ENCODE data around the gene NAA15. TPM values are rescaled to one million over a fixed set of nuclear protein-coding genes. Genes with fewer than 3 reads are reported as not detected.

Gene NAA15
- total RNA-seq, 1 donor from 2014 or later = 86.7 TPM

DNA sequence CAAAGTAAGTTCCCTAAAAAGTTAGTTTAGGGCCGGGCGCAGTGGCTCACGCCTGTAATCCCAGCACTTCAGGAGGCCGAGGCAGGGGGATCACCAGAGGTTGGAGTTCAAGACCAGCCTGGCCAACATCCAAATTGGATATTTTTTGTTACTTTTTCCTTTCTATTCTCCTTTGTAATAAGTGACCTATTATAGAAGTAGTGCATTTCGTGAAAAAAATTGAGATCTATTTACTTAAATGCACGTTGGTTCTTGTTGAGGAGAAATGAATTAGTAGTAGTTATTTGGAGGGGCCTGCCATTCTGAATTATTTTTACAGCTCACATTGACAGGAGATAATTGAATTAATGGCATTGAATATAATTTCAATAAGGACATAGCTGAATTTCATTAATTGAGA, 23.3 kb downstream of the NAA15 start:
- DNase-seq (ENCODE audit: low spot score) = no peak
- no peak overlapping the region for H3K4me3 Mint-ChIP-seq (ENCODE audit: low read depth)
- intact Hi-C loops (cut with micrococcal nuclease) = no loop called here

DNA sequence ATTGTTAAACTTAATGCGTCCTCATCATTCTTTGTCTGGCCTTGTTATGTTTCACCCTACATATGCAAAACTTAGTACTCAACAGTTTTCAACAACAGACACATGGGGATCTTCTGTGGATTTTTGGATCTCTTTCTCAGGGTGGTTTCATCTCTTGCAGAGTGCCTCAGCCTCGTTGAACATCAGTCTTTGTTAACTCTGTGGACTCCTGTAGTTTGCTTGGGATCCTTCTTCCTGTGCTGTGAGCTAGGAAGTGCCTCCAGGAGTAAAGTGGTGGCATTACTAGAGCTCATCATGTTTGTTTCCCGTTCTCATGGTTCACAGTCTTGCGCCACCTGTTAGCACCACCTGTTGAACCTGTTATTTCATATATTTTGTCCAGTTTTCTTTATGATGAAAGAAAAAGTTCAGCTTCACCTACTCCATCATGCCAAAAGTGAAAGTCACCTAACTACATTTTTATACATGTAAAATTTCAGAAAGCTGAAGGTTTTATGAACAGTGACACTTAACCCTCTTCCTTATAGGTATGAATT, 28.4 kb downstream of the NAA15 start:
- Mint-ChIP-seq H3K27me3 (ENCODE audit: low read depth) (no peaks in the 10 kb centered on the region), H3K27ac (no peak overlapping the region), H3K4me3 (ENCODE audit: low read depth) (no peak overlapping the region), H3K4me1 (ENCODE audit: low read depth) (peaks cover 32% of the 10 kb centered on the region), H3K36me3 (ENCODE audit: low read depth) (peaks cover 49% of the 10 kb centered on the region), H3K9me3 (peaks cover 6% of the 10 kb centered on the region)
- intact Hi-C loops (cut with micrococcal nuclease) = loop anchor here (5.0 kb wide), 1 partner anchor 32 kb away; no protein-coding TSS in a partner anchor
- no peak for DNase-seq (ENCODE audit: low spot score)

More for the DNA sequence above, 23.3 kb downstream of the NAA15 start:
- Mint-ChIP-seq H3K27ac (no peak overlapping the region), H3K4me1 (ENCODE audit: low read depth) (peaks cover 31% of the 10 kb centered on the region), H3K9me3 (peaks cover 18% of the 10 kb centered on the region), H3K36me3 (ENCODE audit: low read depth) (peaks cover 56% of the 10 kb centered on the region), H3K27me3 (ENCODE audit: low read depth) (no peaks in the 10 kb centered on the region)

DNA sequence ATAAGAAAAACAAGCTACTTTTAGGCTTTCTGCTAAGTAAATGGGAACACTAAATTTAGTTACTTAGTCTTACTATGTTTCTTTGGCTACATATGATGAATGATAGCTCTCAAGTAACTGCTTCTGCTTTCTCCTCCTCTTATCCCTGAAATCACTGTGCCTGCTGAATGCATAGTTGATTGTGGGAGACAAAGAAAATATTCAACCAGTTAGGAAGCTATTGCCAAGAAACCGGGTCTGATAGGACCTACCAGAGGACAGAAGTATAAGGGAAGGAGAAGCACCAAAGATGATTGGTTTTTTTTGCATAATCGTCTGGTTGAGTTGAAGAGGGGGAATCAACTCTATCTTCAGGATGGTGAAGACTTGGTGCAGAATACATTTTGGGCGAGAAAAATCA, 29.0 kb downstream of the NAA15 start:
- Mint-ChIP-seq H3K27ac (no peak overlapping the region), H3K9me3 (peaks cover 6% of the 10 kb centered on the region), H3K4me1 (ENCODE audit: low read depth) (peaks cover 32% of the 10 kb centered on the region), H3K4me3 (ENCODE audit: low read depth) (no peak overlapping the region), H3K27me3 (ENCODE audit: low read depth) (no peaks in the 10 kb centered on the region), H3K36me3 (ENCODE audit: low read depth) (peaks cover 49% of the 10 kb centered on the region)
- no peak for DNase-seq (ENCODE audit: low spot score)
- intact Hi-C loops (cut with micrococcal nuclease) = loop anchor here (5.0 kb wide), 1 partner anchor 33 kb away; no protein-coding TSS in a partner anchor

DNA sequence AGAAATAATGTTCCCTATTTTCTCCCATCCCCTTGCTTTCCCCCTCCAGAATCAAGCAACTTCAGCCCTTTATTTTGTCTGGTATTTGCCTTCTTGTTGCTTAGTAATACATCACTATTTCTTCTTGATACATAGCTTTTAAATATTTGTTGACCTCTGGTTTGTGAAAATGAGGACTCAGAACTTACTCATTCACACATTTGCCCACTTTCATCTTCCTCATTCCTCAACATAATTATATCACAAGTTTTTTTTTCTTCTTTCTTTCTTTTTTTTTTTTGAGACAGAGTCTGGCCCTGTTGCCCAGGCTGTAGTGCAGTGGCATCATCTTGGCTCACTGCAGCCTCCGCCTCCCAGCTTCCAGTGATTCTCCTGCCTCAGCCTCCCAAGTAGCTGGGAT, 29.9 kb downstream of the NAA15 start:
- Mint-ChIP-seq H3K36me3 (ENCODE audit: low read depth) (peaks cover 53% of the 10 kb centered on the region), H3K27ac (peak overlapping the region; percentile 64), H3K4me1 (ENCODE audit: low read depth) (peaks cover 31% of the 10 kb centered on the region), H3K27me3 (ENCODE audit: low read depth) (no peaks in the 10 kb centered on the region), H3K9me3 (peaks cover 6% of the 10 kb centered on the region), H3K4me3 (ENCODE audit: low read depth) (no peak overlapping the region)
- intact Hi-C loops (cut with micrococcal nuclease) = loop anchor here (5.0 kb wide), 1 partner anchor 34 kb away; no protein-coding TSS in a partner anchor
- no peak for DNase-seq (ENCODE audit: low spot score)

DNA sequence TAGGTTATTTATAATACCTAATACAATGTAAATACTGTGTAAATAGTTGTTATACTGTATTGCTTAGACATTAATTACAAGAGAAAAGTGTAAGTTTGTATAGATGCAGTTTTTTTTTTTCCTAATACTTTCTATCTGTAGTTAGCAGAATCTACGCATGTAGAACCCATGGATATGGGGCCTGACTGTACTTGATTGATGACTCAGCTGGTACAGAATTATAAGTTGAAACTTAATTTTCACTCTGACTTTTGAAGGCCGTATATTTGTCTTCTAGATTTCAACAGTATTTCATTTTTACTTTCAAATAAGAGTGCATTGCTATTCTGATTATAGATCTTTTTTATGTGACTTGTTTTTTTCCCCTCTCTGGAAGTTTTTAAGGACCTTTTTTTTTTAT, 31.7 kb downstream of the NAA15 start:
- peaks cover 6% of the 10 kb centered on the region for H3K9me3 Mint-ChIP-seq
- H3K4me3 Mint-ChIP-seq (ENCODE audit: low read depth) = no peak overlapping the region
- H3K36me3 Mint-ChIP-seq (ENCODE audit: low read depth) = peaks cover 58% of the 10 kb centered on the region
- intact Hi-C loops (cut with micrococcal nuclease) = loop anchor here (5.0 kb wide), 1 partner anchor 36 kb away; no protein-coding TSS in a partner anchor
- H3K27ac Mint-ChIP-seq = peak overlapping the region; percentile 36
- H3K4me1 Mint-ChIP-seq (ENCODE audit: low read depth) = peaks cover 30% of the 10 kb centered on the region
- no peaks in the 10 kb centered on the region for H3K27me3 Mint-ChIP-seq (ENCODE audit: low read depth)
- DNase-seq (ENCODE audit: low spot score) = no peak

DNA sequence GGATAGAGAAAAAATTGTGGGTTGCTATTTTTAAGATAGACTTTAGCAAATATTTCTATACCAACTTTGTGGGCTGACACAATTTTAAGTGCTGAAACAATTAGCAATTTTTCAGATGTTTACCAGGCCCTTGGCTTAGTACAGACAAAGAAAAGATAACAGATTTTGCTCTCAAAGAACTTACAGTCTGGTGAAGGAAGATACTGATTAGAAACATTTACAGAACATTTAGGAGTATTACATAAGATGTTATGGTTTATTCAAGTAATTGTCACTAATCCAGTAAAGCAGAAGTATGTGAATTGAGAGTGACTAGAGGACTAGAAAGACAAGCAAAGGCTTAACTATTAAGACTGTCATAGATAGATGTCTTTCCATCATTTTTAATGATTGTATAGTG, 36.3 kb downstream of the NAA15 start:
- H3K27ac Mint-ChIP-seq = no peak overlapping the region
- peaks cover 61% of the 10 kb centered on the region for H3K36me3 Mint-ChIP-seq (ENCODE audit: low read depth)
- no peak for DNase-seq (ENCODE audit: low spot score)
- H3K27me3 Mint-ChIP-seq (ENCODE audit: low read depth) = no peaks in the 10 kb centered on the region
- no peak overlapping the region for H3K4me3 Mint-ChIP-seq (ENCODE audit: low read depth)
- peaks cover 12% of the 10 kb centered on the region for H3K4me1 Mint-ChIP-seq (ENCODE audit: low read depth)
- no peaks in the 10 kb centered on the region for H3K9me3 Mint-ChIP-seq
- intact Hi-C loops (cut with micrococcal nuclease) = no loop called here

DNA sequence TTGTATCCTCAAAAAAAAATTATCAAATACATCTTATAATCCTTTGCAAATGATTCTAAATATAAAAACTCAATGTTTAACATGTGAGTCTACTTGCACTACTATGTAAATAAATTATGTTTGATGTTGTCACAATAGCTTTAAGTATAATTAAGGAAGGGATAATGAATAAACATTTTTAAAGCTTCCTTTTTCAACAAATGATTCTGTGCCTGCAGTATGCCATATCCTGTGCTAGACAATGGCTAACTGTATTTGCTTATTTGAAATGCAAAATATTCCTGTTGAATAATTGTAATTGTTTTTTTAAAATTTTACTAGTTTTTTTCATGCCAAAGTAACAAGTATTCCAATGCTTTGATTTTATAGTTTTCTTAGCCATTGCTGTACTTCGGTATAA, 60.0 kb downstream of the NAA15 start:
- Mint-ChIP-seq H3K27me3 (ENCODE audit: low read depth) (no peaks in the 10 kb centered on the region), H3K36me3 (ENCODE audit: low read depth) (peaks cover 60% of the 10 kb centered on the region), H3K4me1 (ENCODE audit: low read depth) (peaks cover 1% of the 10 kb centered on the region), H3K4me3 (ENCODE audit: low read depth) (no peak overlapping the region), H3K9me3 (no peaks in the 10 kb centered on the region), H3K27ac (no peak overlapping the region)
- intact Hi-C loops (cut with micrococcal nuclease) = no loop called here
- DNase-seq (ENCODE audit: low spot score) = no peak

DNA sequence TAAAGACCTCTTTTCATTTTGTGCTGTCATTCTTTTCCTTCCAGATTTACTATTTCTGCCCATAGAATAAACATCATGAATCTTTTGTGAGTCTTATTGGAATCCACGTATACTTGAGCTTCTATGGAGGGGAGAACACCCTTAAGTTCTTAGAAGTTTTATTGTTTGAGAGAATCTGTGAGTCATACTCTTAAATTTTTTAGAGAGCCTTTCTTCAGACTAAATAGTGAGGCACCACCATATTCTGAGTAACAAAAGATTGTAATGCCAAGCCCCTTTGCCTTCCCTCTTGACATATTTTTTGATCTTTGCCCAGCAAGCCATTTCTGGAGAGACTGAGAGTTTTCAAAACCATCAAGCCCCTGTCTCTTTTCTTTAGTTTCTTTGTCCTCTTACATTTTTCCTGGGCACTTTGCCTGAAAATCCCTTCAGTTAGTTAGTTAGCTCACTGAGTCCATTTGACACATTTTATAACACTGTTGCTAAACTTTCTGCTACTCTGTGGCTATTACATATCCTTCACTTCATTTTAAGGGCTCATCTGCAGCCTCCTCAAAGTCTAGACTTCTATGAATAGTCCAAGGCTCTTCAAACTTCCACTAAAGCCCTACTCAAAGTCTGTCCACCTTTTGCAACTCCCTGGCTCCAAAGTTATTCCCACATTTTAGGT, 66.3 kb downstream of the NAA15 start:
- DNase-seq (ENCODE audit: low spot score) = no peak
- no peaks in the 10 kb centered on the region for H3K9me3 Mint-ChIP-seq
- peaks cover 1% of the 10 kb centered on the region for H3K4me1 Mint-ChIP-seq (ENCODE audit: low read depth)
- peaks cover 78% of the 10 kb centered on the region for H3K36me3 Mint-ChIP-seq (ENCODE audit: low read depth)
- no peaks in the 10 kb centered on the region for H3K27me3 Mint-ChIP-seq (ENCODE audit: low read depth)
- intact Hi-C loops (cut with micrococcal nuclease) = no loop called here
- H3K27ac Mint-ChIP-seq = peak overlapping the region; percentile 21
- no peak overlapping the region for H3K4me3 Mint-ChIP-seq (ENCODE audit: low read depth)

DNA sequence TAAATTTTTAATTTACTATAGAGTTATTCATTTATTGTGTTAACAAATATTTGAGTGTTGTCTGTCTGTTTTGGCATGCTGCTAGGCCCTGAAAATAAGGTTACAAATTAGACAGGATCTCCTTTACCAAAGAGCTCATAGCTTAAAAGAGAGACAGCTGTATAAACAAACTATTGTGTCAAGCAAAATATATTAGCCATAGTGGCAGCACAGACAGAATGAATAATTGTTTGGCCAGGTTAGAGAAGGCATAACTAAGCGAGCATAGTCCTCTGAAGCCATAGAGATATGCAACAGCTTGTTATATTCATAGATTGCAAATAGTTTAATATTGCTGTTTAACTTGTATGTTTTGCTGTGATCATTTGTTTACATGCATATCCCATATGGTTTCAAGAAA, 67.7 kb downstream of the NAA15 start:
- intact Hi-C loops (cut with micrococcal nuclease) = no loop called here
- H3K36me3 Mint-ChIP-seq (ENCODE audit: low read depth) = peaks cover 75% of the 10 kb centered on the region
- no peak overlapping the region for H3K27ac Mint-ChIP-seq
- no peak overlapping the region for H3K4me3 Mint-ChIP-seq (ENCODE audit: low read depth)
- peaks cover 1% of the 10 kb centered on the region for H3K4me1 Mint-ChIP-seq (ENCODE audit: low read depth)
- H3K9me3 Mint-ChIP-seq = no peaks in the 10 kb centered on the region
- no peaks in the 10 kb centered on the region for H3K27me3 Mint-ChIP-seq (ENCODE audit: low read depth)
- DNase-seq (ENCODE audit: low spot score) = no peak

DNA sequence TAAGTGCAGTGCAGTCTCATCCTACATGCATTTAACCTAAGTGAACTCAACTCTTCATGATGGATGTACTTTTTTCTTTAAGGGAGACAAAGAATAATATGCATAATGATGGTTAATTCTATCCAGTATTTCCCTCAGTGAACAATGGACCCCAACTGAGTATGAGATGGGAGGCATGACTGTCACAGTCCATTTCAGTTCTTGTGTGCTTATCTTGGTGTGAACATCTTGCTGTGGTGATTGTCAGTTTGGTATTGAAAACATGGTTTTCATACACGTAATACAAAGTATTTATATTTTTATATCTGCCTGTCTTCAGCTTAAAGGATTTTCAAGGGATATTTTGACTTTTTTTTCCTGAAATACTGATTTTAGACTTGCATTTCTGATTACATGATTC, 72.9 kb downstream of the NAA15 start:
- H3K9me3 Mint-ChIP-seq = no peaks in the 10 kb centered on the region
- H3K36me3 Mint-ChIP-seq (ENCODE audit: low read depth) = peaks cover 79% of the 10 kb centered on the region
- H3K27ac Mint-ChIP-seq = no peak overlapping the region
- H3K4me3 Mint-ChIP-seq (ENCODE audit: low read depth) = no peak overlapping the region
- DNase-seq (ENCODE audit: low spot score) = no peak
- peaks cover 2% of the 10 kb centered on the region for H3K4me1 Mint-ChIP-seq (ENCODE audit: low read depth)
- H3K27me3 Mint-ChIP-seq (ENCODE audit: low read depth) = no peaks in the 10 kb centered on the region
- intact Hi-C loops (cut with micrococcal nuclease) = no loop called here

DNA sequence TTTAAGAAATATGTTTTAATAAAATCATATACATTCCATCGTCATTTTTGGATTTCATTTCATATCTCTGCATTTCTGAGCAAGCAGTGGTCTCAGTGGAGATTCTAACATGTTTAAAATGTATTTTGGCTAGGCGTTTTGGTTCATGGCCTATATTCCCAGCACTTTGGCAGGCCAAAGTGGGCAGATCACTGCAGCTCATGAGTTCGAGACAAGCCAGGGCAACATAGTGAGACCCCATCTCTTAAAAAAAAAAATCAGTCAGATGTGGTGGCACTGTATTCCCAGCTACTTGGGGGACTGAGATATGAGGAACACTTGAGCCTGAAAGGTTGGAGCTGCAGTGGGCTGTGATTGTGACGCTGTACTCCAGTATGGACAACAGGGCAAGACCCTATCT, 85.1 kb downstream of the NAA15 start:
- Mint-ChIP-seq H3K4me1 (ENCODE audit: low read depth) (peaks cover 7% of the 10 kb centered on the region), H3K4me3 (ENCODE audit: low read depth) (no peak overlapping the region), H3K36me3 (ENCODE audit: low read depth) (peaks cover 54% of the 10 kb centered on the region), H3K27ac (no peak overlapping the region), H3K9me3 (no peaks in the 10 kb centered on the region), H3K27me3 (ENCODE audit: low read depth) (no peaks in the 10 kb centered on the region)
- intact Hi-C loops (cut with micrococcal nuclease) = no loop called here
- DNase-seq (ENCODE audit: low spot score) = no peak

DNA sequence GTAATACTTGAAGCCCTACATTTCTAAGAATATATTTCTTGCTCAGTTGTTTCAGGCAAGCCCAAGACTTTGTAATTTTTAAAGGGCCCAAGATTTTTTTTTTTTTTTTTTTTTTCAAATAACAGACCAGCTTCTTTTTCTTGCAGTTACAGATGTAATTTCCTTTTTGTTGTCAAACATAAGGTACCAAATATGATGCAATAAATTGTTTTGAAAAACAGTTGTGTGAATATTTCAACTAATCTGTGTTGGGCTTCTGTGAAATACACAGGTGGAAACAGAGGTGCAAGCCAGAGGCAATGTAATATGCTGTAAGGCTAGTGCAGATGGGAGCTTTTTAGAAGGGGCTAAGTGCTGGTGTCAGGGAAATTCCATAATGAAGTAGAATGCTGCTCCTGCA, 87.8 kb downstream of the NAA15 start:
- Mint-ChIP-seq H3K27me3 (ENCODE audit: low read depth) (no peaks in the 10 kb centered on the region), H3K9me3 (no peaks in the 10 kb centered on the region), H3K36me3 (ENCODE audit: low read depth) (peaks cover 67% of the 10 kb centered on the region), H3K4me1 (ENCODE audit: low read depth) (peaks cover 7% of the 10 kb centered on the region), H3K4me3 (ENCODE audit: low read depth) (no peak overlapping the region), H3K27ac (no peak overlapping the region)
- no peak for DNase-seq (ENCODE audit: low spot score)
- intact Hi-C loops (cut with micrococcal nuclease) = no loop called here

DNA sequence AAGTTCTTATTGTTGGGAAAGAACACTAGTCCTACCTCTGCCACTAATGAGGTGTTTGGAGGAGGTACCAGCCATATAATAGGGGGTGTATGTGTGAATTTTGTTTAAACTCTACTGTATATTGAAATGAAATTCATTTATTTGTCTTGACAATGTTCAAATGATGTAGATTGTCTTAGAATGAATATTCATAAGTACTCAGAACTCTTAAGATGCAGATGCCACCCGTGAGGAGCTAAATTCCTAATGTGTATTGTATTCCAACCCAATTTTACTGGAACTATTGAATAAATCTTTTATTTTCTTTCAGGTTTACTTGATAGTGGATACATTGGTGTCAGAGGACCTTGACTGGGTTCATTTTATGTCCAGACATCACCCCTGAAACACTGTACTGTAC, 88.7 kb downstream of the NAA15 start:
- no peak for DNase-seq (ENCODE audit: low spot score)
- H3K9me3 Mint-ChIP-seq = no peaks in the 10 kb centered on the region
- no peak overlapping the region for H3K27ac Mint-ChIP-seq

More for the DNA sequence above, 88.7 kb downstream of the NAA15 start:
- no peak overlapping the region for H3K4me3 Mint-ChIP-seq (ENCODE audit: low read depth)
- peaks cover 66% of the 10 kb centered on the region for H3K36me3 Mint-ChIP-seq (ENCODE audit: low read depth)
- peaks cover 7% of the 10 kb centered on the region for H3K4me1 Mint-ChIP-seq (ENCODE audit: low read depth)
- intact Hi-C loops (cut with micrococcal nuclease) = no loop called here
- no peaks in the 10 kb centered on the region for H3K27me3 Mint-ChIP-seq (ENCODE audit: low read depth)
